ENCODE measurements around the gene ZNF155.

Gene ZNF155

DNA sequence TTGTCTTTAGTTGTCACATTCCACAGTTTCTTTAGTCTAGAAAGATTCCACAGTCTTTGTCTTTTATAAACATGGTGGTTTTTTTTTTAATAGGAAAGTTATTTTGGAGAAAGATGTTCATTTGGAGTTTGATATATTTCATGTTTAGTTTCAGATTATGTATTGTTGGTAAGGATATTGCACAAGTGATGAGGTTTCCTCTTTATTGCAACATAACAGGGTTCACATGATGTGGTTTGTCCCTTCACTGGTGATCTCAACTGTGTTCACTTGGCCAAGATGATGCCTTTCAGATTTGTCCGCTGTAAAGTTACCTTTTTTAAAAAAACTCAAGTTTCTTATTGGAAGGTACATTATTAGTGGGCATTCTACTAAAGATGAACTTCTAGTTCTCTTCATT lies 22.0 kb downstream of the ZNF155 start:
- TF ChIP-seq, protein P1, sequence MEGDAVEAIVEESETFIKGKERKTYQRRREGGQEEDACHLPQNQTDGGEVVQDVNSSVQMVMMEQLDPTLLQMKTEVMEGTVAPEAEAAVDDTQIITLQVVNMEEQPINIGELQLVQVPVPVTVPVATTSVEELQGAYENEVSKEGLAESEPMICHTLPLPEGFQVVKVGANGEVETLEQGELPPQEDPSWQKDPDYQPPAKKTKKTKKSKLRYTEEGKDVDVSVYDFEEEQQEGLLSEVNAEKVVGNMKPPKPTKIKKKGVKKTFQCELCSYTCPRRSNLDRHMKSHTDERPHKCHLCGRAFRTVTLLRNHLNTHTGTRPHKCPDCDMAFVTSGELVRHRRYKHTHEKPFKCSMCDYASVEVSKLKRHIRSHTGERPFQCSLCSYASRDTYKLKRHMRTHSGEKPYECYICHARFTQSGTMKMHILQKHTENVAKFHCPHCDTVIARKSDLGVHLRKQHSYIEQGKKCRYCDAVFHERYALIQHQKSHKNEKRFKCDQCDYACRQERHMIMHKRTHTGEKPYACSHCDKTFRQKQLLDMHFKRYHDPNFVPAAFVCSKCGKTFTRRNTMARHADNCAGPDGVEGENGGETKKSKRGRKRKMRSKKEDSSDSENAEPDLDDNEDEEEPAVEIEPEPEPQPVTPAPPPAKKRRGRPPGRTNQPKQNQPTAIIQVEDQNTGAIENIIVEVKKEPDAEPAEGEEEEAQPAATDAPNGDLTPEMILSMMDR (conservative IDR thresholded peaks at IDR 0.05; ENCODE audit: low read depth, low read length): no peak
- no peak overlapping the region for H3K4me3 ChIP-seq (ENCODE audit: low read depth, low read length)
- peak; percentile 64 for DNase-seq (ENCODE audit: low read depth)

DNA sequence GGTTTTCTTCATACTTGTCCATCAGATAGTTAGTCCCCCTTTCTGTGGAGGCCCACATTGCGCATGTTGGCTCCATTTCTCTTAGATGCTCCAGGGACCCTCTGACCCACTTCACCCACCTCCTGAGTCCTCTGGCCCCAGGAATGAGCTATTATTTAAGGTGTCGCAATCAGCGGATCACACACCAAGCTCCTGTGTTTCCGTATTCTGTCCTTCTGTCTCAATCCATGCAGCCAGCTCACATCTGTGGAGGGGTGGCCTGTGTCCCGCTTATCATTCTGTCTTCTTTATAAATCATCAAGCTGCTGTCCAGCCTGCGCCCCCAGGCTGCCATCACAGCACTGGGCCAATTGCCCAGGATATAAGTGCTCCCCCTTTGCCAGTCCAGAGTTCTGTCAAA lies 23.5 kb downstream of the ZNF155 start:
- TF ChIP-seq, protein P1 (conservative IDR thresholded peaks at IDR 0.05; ENCODE audit: low read depth, low read length): no peak
- no peak overlapping the region for H3K4me3 ChIP-seq (ENCODE audit: low read depth, low read length)
- no peak for DNase-seq (ENCODE audit: low read depth)

DNA sequence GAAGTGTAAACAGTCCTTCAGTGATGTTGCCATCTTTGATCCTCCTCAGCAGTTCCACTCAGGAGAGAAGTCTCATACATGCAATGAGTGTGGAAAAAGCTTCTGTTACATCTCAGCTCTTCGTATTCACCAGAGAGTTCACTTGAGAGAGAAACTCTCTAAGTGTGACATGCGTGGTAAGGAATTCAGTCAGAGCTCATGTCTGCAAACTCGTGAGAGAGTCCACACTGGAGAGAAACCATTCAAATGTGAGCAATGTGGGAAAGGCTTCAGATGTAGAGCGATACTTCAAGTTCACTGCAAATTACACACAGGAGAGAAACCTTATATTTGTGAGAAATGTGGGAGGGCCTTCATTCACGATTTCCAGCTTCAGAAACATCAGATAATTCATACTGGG lies 26.5 kb downstream of the ZNF155 start:
- DNase-seq (ENCODE audit: low read depth): no peak
- TF ChIP-seq, protein P1 (conservative IDR thresholded peaks at IDR 0.05; ENCODE audit: low read depth, low read length): no peak
- no peak overlapping the region for H3K4me3 ChIP-seq (ENCODE audit: low read depth, low read length)

DNA sequence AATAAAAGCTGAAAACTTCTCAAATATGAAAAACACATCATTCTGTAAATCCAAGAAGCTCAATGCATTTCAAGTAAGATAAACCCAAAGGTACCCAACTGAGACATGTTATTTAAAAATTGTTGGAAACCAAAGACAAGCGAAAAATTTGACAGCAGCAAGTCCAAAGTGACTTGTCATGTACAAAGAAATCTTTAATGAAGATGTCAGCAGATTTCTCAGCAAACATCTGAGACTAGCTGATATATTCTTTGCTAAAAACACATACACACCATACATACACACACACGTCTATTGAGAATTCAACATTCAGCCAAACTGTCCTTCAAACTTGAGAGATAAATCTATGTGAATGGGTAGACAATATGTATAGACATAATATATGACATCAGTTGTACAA lies 35.5 kb downstream of the ZNF155 start:
- no peak for DNase-seq (ENCODE audit: low read depth)
- no peak overlapping the region for H3K4me3 ChIP-seq (ENCODE audit: low read depth, low read length)
- TF ChIP-seq, protein P1 (conservative IDR thresholded peaks at IDR 0.05; ENCODE audit: low read depth, low read length): no peak

DNA sequence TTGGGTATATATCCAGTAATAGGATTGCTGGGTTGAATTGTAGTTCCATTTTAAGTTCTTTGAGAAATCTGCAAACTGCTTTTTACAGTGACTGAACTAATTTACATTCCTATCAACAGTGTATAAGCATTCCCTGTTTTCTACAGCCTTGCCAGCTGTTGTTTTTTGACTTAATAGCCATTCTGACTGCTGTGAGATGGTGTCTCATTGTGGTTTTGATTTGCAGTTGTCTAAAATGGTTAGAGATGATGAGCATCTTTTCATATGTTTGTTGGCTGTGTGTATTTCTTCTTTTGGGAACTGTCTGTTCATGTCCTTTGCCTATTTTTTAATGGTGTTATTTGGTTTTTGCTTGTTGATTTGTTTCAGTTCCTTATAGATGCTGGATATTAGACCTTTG lies 37.2 kb downstream of the ZNF155 start:
- H3K4me3 ChIP-seq (ENCODE audit: low read depth, low read length): no peak overlapping the region

DNA sequence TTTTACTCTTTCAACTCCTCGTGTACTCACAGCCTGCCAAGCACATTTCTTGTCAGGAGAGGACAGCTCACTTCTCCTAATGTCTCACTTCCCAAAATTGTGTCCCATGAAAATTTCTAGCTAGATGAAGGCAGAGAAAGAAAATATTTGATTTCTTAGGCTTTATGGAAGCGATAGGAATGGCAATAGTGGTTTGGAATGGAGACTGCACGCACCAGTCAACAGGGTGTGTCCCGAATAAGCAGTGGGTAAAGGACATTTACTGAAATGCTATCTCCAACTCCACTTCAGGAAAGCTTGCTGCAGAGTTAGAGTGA lies 40.9 kb downstream of the ZNF155 start:
- TF ChIP-seq, protein P1 (conservative IDR thresholded peaks at IDR 0.05; ENCODE audit: low read depth, low read length): no peak
- DNase-seq (ENCODE audit: low read depth): no peak
- peak overlapping the region; percentile 76 for H3K4me3 ChIP-seq (ENCODE audit: low read depth, low read length)

More for the DNA sequence above, 37.2 kb downstream of the ZNF155 start:
- DNase-seq (ENCODE audit: low read depth): no peak
- TF ChIP-seq, protein P1 (conservative IDR thresholded peaks at IDR 0.05; ENCODE audit: low read depth, low read length): no peak

DNA sequence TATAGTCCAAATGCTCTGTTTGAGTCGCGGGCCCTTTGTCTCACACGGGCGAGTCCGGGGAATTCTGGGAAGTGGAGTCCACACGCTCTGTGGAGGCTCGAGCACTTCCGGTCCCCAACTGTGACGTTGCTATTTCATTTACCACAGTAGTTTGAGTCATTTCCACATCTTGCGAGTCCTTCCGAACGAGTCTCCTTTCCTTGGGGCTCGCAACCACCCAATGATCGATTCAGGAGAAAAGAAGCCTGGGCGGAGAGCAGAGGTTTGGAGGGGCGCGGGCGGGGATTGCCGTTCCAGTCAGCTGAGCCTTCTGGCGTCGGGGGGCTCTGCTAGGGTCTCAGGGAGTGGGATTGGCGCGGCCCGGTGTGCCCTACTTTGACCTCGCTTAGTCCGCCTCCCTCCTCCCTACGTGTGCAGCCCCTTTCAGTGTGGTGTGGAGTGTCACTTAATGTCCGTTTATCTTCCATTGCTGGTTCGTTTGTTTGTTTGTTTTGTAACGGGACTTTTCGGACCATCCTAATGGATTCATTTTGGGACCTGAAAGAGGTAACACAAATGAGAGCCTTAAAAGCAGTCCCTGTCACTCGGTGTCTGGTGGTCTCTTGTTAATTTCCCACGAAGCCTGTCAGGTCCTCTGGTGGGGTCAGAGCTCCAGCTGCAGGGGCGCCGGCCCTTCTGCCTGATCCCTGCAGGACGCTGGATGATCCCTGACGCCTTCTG lies 41.4 kb downstream of the ZNF155 start, which contains the start of gene ZNF222:
TSS of gene ZNF222 (plus strand) at position 163 of the 720 bp plus-strand sequence. CDS start at position 221, 58 bp downstream.
- peak; percentile 91 for DNase-seq (ENCODE audit: low read depth)
- TF ChIP-seq, protein P1 (conservative IDR thresholded peaks at IDR 0.05; ENCODE audit: low read depth, low read length): no peak
- peak within 1 kb of the TSS; percentile 76 for H3K4me3 ChIP-seq (ENCODE audit: low read depth, low read length)
